Ovary (tissue), 3 donors: ENCODE data around the gene ZNF197.

Experiments used
- EP300 ChIP-seq: sonication (generic); formaldehyde crosslinking; IDR thresholded peaks from one replicate; pipeline ENCODE4 v1.6.1; 2017; ENCODE audit warnings: antibody characterized with exemption
- TF ChIP-seq, protein P1 (sequence below), 3 donors: fragments of 450-650 bp in 2 of 3; fragments of 200-600 bp in 1 of 3; IDR thresholded peaks; one replicate each; pipeline versions ENCODE4 v1.5.1 to v1.8.0; 2016 to 2022; ENCODE audit warnings: antibody characterized with exemption in 3 of 3, mild to moderate bottlenecking in 1 of 3
- donor health status: DM: no; HTN: no; CAD: no.

DNA sequence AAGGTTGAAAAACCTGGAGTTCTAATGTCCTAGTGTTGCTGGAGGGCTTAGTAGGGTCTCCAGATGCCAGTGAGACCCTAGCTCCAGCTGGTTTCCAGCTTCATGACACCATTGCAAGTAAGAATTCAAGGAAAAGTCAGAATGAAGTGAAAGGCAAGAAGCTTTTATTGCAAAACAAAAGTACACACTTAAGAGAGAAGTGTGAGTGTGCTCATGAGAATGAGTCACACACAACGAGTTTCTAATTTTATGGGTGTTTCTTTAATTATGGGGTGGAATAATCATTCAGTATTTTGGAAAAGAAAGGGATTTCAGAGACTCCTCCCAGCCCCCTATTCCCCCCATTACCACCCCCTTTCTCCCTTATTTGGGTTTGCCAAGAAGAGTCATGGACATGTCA lies 63.1 kb downstream of the ZNF197 start:
- TF ChIP-seq, protein P1, sequence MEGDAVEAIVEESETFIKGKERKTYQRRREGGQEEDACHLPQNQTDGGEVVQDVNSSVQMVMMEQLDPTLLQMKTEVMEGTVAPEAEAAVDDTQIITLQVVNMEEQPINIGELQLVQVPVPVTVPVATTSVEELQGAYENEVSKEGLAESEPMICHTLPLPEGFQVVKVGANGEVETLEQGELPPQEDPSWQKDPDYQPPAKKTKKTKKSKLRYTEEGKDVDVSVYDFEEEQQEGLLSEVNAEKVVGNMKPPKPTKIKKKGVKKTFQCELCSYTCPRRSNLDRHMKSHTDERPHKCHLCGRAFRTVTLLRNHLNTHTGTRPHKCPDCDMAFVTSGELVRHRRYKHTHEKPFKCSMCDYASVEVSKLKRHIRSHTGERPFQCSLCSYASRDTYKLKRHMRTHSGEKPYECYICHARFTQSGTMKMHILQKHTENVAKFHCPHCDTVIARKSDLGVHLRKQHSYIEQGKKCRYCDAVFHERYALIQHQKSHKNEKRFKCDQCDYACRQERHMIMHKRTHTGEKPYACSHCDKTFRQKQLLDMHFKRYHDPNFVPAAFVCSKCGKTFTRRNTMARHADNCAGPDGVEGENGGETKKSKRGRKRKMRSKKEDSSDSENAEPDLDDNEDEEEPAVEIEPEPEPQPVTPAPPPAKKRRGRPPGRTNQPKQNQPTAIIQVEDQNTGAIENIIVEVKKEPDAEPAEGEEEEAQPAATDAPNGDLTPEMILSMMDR (IDR thresholded peaks at IDR 0.05) = no peak
- no peak for TF ChIP-seq EP300
